NCI-H774 (cell line): Measurements from ENCODE around the gene LPAR6.

Source experiments
- DNase-seq: peaks from one replicate; lab custom pipeline; 2025; lab: John Stamatoyannopoulos, UW

Gene LPAR6

DNA sequence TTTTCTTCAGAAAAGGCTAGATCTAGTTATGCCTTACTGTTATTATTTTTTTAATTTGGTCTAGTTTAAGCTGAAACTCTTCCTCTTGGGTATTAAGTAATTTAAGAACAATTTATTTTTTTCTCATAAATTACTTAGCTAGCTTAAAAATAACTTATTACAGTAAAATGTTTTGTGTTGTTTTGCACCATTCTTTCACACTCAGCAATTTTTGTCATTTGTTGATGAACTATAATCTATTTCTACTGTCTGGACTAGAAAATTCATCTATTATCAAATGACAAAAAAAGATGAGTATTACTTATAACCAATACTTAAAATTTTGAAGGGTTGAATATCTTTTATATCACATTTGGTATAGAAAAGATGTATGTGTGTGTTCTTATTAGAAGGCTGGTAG lies 1.6 kb upstream of the LPAR6 start:
- no peak for DNase-seq

DNA sequence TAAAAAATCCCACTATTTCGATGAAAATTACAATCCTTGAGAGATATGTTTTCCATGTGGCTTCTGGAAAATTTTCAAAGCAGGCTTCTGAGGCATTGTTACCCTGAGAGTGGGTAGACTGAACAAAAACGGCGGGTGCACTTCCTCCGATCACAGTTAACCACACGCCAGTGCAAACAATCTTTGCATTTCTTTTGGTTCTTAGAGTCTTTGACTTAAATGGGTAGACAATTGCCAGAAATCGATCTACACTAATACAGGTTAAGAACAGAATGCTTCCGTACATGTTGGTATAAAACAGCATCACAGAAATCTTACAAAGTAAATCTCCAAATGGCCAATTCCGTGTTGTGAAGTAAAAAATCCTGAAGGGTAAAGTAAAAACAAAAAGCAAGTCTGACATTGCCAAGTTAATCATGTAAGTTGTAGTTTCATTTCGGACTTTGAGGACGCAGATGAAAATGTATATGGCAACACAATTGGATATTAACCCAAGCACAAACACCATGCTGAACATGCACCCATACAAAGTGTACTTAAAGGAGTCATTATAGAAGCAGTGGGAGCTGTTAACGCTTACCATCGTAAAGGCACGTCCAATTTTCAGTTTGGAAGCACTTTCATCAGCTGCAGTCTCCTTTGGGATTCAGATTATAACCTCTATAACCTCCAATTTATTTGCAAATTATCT lies 927 bp downstream of the LPAR6 start:
- DNase-seq, result no peak

DNA sequence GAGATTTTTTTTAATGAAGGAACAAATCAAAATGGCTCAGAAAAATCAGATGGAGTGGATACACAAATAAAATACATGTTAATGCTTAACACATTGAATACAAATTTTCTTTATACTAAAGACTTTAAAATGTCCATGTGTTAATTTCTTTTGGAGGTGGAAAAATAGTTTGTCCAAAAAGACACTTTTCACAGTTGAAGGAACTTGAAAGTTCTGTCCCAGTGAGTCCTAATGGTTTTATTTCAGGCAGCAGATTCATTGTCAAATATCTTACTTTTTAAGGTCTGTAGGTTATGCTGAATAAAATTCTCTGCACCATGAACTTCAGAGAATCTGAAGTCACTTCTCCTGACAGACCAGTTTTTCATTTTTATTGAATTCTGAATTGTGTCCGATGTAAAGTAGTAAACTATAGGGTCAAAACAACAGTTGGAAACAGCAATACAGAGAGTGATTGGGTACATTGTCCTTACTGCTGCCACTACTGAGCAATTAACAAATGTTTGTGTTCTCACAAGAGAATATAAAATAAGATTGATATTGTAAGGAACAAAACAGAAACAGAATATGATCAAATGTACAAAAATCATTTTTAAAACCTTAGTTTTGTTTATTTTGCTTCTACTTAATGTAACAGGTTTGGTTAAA lies 1.6 kb downstream of the LPAR6 start:
- no peak for DNase-seq

DNA sequence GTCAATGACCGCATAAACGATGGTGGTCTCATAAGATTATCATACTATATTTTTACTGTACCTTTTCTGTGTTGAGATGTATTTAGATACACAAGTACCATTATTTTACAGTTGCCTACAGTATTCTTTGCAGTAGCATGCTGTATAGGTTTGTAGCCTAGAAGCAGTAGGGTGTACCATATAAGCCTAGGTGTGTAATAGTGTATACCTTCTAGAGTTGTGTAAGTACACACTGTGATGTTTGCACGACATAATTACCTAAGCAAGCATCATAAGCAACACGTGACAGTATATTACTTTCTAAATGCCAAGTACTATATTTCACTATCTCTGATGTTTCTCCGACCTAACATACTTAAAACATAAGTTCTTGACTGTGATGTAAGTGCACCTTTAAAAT lies 2.7 kb downstream of the LPAR6 start:
- DNase-seq, result no peak

DNA sequence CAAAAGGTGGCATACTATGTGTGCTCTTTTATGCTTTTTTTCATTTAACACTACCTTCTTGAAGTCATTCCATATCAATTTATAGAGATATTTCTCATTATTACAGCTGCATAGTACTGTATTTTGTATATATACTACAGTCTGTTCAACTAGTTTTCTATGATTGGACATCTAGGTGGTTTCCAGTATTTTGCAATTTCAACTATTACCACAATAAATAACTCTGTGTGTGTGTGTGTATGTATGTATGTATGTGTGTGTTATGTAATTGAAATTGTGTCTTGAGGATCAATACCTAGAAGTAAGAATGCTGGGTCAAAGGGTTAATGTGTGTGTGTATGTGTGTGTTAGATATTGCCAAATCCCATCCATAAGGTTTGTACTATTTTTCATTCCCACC lies 7.0 kb downstream of the LPAR6 start:
- no peak for DNase-seq

DNA sequence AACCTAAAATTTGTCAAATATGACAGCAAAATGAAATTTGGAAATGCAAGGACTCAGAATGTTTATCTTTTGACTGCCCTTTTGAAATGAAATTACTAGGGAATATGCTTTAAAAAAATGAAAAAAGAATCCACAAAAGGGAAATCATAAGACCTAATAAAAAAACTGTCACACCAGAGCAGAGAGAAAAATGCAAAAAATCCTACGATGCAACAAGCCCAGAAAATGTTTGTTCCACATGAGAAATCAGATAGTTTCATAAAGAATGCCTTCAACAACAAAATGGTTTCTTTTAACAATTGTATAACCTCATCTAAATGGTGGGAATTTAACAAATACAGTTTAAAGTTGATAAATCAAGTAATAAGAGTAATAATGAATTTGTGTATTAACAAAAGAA lies 8.0 kb downstream of the LPAR6 start:
- DNase-seq, result no peak

DNA sequence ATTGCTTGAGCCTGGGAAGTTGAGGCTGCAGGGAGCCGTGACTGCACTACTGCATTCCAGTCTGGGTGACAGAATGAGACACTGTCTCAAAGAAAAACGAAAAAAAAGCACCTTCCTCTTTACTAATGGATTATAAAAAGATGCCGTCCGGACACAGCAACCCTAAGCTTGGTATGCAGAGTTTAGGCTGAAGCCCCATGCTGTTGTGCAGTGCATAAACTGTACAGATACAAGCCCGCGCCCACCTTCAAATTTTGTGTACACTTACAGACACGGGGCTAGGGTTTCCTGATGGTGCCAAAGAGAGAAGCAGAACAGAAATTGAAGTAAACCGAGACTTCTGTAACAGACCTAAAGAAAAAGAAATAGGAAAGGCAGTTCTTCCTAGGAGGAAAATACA lies 9.0 kb downstream of the LPAR6 start:
- no peak for DNase-seq

DNA sequence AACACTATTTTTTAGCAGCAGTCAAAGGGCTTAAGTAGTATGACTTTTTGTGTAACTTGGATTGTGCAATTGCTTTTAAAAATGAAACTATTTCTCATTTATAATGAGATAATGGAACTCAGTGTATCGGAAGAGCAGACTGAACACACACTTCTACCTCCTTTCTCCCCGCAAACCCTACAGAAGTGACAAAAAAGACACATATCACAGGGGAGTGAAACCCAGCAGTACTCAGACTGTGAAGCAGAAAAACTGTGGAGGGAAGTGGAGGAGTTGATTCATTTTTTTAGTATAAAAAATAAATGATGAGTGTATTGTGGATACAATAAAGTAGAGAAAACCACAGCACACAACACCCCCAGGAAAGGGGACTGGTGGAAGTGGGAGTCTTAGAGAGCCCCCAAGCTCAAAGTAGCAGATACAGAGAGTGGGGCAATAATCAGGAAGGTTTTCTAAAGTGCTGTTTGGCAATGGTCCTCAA lies 9.7 kb downstream of the LPAR6 start:
- DNase-seq, result no peak

DNA sequence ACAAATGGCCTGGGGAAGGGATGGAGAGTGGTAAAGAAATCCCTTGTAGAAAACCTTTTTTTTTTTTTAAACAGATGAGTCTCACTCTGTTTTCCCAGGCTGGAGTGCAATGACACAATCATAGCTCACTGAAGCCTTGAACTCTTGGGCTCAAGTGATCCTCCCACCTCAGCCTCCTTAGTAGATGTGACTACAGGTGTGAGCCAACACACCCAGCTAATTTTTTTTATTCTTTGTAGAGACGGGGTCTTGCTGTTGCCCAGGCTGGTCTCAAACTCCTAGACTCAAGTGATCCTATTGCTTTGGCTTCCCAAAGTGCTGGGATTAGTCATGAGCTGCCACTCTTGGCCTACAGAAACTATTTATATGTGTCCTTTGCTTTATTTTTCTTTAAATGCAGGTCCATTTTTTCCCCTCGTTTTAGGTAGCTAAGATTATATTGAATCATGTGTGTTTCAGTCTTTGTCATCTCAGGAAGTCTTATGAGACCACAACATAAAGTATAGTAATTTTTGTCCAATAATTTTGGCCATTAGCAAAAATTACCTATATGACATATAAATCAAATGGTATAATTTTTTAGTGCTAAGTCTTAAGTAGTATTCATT lies 10.5 kb downstream of the LPAR6 start:
- no peak for DNase-seq

DNA sequence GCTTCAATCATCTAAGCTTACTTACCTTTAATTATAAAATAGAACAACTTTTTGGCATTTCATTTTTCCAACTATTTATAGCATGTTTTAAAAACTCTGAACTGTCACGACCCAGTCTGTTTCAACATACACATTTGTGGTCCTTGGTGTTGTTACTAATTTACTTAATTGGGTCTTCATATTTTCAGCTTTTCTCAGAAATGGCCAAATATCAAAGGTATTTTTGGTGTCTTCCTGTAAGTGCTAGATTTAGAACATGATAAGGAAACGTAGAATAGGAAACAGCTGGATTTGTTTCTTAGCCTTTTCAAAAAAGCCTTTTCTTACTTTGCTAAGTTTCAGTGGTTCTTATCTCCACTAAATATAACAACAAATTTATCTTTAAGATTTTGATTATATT lies 11.4 kb downstream of the LPAR6 start:
- no peak for DNase-seq

DNA sequence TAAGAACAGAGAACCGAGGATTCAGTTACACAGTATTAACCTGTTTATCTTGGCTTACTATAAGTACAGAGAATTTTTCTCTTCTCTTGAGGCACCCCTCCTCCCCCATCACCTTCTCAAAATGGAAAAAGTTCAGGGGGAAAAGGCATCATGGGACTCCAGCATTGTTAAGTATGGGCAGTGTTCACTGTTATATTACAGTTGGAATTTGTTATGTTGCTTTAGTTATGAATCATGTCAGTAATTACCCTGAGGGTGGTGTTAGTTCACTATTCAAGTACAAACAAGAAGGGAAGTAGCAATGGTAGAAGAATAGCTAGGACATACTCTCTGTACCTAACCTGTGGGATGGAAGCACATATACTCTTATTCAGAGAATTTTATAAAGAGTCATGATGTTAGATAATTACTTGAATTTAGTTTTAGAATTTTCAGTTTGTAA lies 12.0 kb downstream of the LPAR6 start:
- DNase-seq, result no peak

DNA sequence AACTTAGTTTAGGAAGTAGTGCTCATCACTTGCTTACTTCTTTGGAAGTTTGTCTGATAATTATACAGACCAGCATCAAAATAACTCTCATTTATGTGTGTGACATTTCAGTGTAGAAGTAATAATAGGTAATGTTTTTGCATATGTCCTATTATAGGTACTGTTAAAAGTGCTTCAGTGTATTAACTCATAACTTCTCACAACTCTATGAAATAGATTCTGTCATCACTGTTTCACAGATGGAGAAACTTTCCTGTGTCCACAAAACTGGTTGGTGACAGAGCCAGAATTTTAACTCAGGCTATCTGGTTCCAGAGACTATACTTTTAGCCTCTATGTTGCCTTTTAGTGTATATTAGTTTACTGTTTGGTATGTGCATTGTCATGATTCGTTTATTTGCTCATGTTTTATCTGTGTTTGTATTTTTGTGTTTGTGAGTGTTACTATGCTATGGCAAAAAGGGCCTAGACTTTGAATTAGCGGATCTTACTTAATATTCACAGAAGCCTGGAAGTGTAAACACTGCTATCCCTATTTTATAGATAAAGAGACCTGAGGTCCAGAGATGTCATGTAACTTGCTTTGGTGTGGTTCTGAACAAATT lies 12.7 kb downstream of the LPAR6 start:
- DNase-seq, result no peak

DNA sequence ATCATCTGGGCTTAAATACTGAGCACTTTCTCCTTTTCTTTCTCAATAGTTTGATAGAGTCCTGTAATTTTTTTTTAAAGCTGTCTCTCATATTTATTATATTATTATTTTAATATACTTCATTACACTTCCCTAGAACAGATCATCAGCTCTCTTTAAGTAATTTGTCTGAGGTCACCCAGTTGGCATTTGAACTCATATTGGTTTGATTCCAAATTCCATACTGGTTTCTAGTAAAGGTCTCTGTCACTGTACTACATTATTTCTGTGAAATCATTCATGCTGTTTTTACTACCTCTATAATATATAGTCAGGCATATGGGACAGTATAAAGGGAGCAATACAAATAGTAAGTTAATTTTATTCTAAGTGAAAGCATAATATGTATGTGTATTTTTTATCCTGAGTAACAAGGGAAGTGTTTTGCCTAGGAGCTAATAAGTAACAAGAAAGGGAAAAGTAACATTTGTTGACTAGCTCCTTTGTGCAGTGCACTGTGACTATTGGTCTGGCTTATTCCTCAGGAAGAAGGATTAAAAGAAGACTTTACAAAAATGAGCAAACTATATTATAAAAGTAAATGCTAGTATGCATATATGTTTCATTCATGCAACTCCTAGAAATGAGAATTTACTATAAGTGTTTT lies 14.3 kb downstream of the LPAR6 start:
- DNase-seq, result no peak

DNA sequence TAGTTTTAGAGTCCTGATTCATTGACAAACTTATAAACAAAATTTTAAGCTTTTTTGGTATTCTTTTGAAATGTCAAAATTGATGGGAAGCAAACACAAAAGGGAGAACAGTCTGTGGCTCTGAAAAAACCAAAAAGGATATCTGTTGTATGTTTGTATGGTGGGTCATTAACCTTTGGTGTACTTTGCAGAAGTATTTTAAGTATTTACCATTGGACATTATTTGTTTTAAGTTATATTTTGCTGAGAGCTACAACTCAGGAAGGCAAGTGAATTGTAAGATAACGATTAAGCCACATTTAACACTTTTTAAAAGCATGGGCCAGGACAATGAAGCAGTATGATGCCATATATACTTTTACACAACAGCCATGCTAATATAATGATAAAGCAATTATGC lies 15.2 kb downstream of the LPAR6 start:
- no peak for DNase-seq

DNA sequence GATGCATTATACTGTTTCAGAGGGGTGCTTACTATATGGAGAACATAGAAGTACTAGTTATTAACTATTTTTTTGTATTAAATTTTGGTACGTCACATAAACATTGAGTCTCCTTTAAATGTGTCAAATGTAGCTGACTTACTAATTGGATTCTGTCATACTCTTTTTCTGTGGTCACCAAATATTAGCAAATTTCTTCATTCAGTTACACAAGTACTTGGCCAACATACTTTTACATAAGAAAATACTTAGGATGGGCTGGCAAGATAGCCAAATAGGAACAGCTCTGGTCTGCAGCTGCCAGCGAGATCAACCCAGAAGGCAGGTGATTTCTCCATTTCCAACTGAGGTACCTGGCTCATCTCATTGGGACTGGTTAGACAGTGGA lies 19.2 kb downstream of the LPAR6 start:
- no peak for DNase-seq

DNA sequence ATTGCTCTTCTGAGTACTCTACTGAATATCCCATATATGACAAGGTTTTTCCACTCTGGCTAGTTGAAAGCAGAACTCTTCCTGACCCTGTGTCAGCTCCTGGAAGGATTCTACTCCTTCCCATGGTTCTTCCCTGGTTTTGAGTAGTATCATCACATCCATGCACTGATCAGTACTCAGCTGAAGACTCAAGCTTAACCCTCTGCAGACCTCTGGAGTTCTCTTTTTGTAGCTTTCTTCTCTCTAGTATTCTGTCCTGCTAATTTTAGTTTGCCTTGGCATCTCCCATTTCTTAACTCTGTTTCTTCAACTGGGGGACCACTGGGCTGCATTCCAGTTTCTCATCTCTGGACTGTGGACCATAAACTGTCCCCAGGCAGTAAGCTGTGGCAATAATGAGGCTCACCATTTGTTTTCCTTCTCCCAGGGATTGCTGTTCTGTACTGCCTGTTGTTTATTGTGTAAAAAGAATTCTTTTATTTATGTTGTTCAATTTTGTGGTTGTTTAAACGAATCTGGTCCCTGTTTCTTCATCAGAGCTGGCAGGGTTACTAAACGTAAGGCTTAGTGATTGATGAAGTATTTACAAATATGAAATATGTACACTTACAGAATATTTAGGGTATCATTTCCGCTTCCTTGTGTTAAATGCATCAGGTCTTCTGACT lies 19.7 kb downstream of the LPAR6 start:
- no peak for DNase-seq

DNA sequence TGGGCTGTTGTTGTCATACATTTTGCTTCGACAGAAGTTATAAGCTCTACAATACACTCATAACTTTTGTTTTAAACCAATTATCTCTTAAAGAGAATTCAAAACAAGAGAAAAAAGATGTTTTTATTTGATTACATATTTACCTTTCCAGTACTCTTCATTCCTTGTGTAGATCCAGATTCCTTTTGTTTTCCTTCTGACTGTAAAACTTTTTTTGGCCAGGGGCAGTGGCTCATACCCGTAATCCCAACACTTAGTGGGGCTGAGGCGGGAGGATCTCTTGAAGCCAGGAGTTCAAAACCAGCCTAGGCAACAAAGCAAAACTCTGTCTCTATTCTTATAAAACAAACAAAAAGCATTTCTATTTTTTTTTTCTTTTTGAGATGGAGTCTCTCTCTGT lies 21.7 kb downstream of the LPAR6 start:
- DNase-seq, result no peak

DNA sequence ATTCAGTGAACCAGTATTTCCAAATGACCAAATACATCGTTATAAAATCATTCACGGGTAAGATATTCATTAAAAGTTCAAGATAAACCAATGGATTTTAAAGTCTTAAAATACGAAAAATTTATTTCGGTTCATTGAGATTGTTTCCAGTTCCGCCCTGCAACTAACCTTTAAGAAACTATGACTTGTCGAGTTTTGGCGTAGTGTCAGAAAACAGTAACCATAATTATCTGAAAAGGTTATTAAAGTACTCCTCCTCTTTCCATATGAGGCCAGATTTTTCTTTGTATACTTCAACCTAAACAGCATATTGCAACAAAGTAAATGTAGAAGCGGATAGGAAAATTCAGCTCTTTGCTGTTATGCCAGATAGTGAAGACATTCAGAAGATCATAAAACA lies 26.1 kb downstream of the LPAR6 start:
- DNase-seq, result no peak

DNA sequence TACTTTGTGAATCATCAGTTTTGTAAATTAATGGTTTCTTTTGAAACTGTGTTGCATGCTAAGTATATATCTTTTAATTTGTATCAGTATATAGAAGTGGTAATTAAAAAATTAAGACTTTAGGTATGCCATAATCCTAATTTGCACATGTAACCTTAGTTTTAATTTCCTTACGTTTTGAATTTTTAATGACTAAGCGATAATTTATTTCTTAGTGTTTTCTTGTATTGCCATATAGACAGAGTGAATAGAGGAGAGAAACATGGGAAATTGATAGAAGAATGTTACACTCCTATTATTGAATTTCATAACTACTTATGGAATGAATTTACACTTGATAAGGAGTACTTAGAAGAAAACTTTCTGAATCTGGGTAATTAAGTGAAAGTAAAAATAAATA lies 29.5 kb downstream of the LPAR6 start:
- no peak for DNase-seq

DNA sequence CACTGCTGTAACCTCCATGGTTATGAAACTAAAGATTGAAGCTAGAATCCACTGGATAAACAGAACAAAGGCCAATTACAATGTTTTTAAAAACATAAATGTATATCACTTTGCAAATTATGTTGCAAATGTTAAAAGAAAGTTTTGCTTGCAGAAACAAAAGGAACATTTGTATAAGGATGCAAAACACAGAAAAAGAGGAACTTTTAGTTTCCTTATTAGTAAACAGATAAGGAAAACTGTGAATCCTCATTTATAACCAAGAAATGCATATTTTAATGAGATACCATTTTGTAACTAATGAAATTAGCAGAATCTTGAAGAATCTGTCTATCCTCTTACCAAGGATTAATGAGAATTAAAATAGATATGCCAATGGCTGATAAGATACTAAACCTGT lies 32.3 kb downstream of the LPAR6 start:
- no peak for DNase-seq

DNA sequence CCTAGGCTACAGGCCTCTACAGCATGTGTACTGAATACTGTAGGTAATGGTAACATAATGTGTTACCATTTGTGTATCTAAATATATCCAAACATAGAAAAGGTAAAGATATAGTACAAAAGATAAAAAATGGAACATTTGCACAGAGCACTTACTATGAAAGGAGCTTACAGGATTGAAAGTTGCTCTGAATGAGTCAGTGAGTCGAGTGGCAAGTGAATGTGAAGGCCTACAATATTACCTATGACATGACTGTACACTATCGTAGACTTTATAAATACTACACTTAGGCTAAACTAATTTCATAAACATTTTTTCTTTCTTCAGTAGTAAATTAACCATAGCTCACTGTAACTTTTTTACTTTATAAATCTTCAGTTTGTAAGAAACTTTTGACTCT lies 35.1 kb downstream of the LPAR6 start:
- DNase-seq, result no peak

DNA sequence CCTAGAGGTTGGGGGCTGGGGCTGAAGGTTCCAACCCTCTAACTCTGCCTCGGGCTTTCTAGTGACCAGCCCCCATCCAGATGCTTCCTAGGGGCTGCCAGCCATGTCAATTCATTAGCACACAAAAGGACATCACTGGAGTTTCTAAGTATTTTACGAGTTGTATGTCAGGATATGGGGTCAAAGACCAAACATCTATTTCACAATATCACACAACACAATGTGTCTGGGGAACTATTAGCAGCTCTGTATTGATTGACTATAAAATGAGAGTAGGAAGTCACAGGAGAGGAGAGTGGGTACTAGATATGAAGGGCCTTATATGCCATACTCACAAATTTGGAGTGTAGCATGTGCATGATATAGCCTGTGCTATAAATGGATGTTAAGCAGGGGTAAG lies 42.1 kb downstream of the LPAR6 start:
- no peak for DNase-seq
